GM18868 (cell line): ENCODE data around the gene SYT2.

Source experiments
- ATAC-seq: cut with Tn5 transposase; IDR thresholded peaks from one replicate; pipeline ENCODE4 v1.9.1; 2021; ENCODE audit warnings: mild to moderate bottlenecking, moderate library complexity; ENCODE audit not compliant: unreplicated experiment

Gene SYT2

GRCh38 chr1:202706851-202707250, 3.4 kb downstream of the SYT2 start:
- no peak for ATAC-seq

- ATAC-seq = no peak
Observed at GRCh38 chr1:202704601-202705000, 5.7 kb downstream of the SYT2 start.

- ATAC-seq = no peak
Observed at GRCh38 chr1:202703191-202703590, 7.1 kb downstream of the SYT2 start.

- no peak for ATAC-seq
Observed at GRCh38 chr1:202702088-202702487, 8.2 kb downstream of the SYT2 start.

- ATAC-seq = no peak
Observed at GRCh38 chr1:202701200-202701599, 9.1 kb downstream of the SYT2 start.

GRCh38 chr1:202700061-202700460, 10.2 kb downstream of the SYT2 start:
- no peak for ATAC-seq

- ATAC-seq = no peak
Observed at GRCh38 chr1:202698276-202698675, 12.0 kb downstream of the SYT2 start.

GRCh38 chr1:202697038-202697437, 13.2 kb downstream of the SYT2 start:
- ATAC-seq = no peak

GRCh38 chr1:202694314-202694713, 15.9 kb downstream of the SYT2 start:
- ATAC-seq = no peak

GRCh38 chr1:202692959-202693555, 17.2 kb downstream of the SYT2 start:
- no peak for ATAC-seq

- ATAC-seq = no peak
Observed at GRCh38 chr1:202691816-202692215, 18.4 kb downstream of the SYT2 start.

- ATAC-seq = no peak
Observed at GRCh38 chr1:202689493-202690342, 20.5 kb downstream of the SYT2 start.

- no peak for ATAC-seq
Observed at GRCh38 chr1:202689082-202689481, 21.2 kb downstream of the SYT2 start.

GRCh38 chr1:202688401-202688800, 21.9 kb downstream of the SYT2 start:
- no peak for ATAC-seq

GRCh38 chr1:202687798-202688197, 22.5 kb downstream of the SYT2 start:
- no peak for ATAC-seq

GRCh38 chr1:202687370-202687769, 22.9 kb downstream of the SYT2 start:
- no peak for ATAC-seq

GRCh38 chr1:202685641-202686040, 24.6 kb downstream of the SYT2 start:
- no peak for ATAC-seq

GRCh38 chr1:202684716-202685115, 25.5 kb downstream of the SYT2 start:
- no peak for ATAC-seq

GRCh38 chr1:202683029-202683428, 27.2 kb downstream of the SYT2 start:
- ATAC-seq = no peak

- ATAC-seq = no peak
Observed at GRCh38 chr1:202682477-202682876, 27.8 kb downstream of the SYT2 start.

GRCh38 chr1:202681736-202682420, 28.4 kb downstream of the SYT2 start:
- ATAC-seq = no peak
